GM23248 (cell line): ENCODE measurements around the gene IKZF1. TPM values are rescaled to one million over a fixed set of nuclear protein-coding genes. Genes with fewer than 3 reads are reported as not detected.

ENCODE experiments used
- DNase-seq: peaks from one replicate; pipeline ENCODE4 v3.0.0-alpha.2; 2015
- H2AFZ ChIP-seq: fragments of 200-600 bp; sonication (generic); 2 replicates; pipeline ENCODE4 v1.6.1; 2016; ENCODE audit warnings: antibody characterized with exemption
- H3F3A ChIP-seq: fragments of 200-600 bp; sonication (generic); 2 replicates; pipeline ENCODE4 v1.6.1; 2016; ENCODE audit warnings: mild to moderate bottlenecking, antibody characterized with exemption, mixed run types; ENCODE audit not compliant: insufficient read depth
- H3K27ac ChIP-seq: fragments of 200-600 bp; sonication (generic); 2 replicates; pipeline ENCODE4 v1.5.1; 2016; ENCODE audit warnings: mild to moderate bottlenecking
- H3K27me3 ChIP-seq: fragments of 200-600 bp; sonication (generic); replicated peaks from 2 replicates; pipeline ENCODE4 v1.6.1; 2016; ENCODE audit warnings: mild to moderate bottlenecking; ENCODE audit not compliant: insufficient read depth
- H3K36me3 ChIP-seq: fragments of 200-600 bp; sonication (generic); 2 replicates; pipeline ENCODE4 v1.6.1; 2016; ENCODE audit warnings: low read depth, mild to moderate bottlenecking
- H3K4me1 ChIP-seq: fragments of 200-600 bp; sonication (generic); 2 replicates; pipeline ENCODE4 v1.6.1; 2016; ENCODE audit warnings: mild to moderate bottlenecking; ENCODE audit not compliant: insufficient read depth
- H3K4me2 ChIP-seq: fragments of 200-600 bp; sonication (generic); one replicate; pipeline ENCODE4 v1.6.1; 2016; ENCODE audit warnings: mild to moderate bottlenecking; ENCODE audit not compliant: unreplicated experiment
- H3K4me3 ChIP-seq: fragments of 200-600 bp; sonication (generic); 2 replicates; pipeline ENCODE4 v1.5.1; 2016; ENCODE audit warnings: mild to moderate bottlenecking
- H3K79me2 ChIP-seq: fragments of 200-600 bp; sonication (generic); 2 replicates; pipeline ENCODE4 v1.6.1; 2016; ENCODE audit warnings: mild to moderate bottlenecking; ENCODE audit not compliant: insufficient read depth
- H3K9ac ChIP-seq: fragments of 200-600 bp; sonication (generic); 2 replicates; pipeline ENCODE4 v1.6.1; 2016; ENCODE audit warnings: mild to moderate bottlenecking
- H3K9me2 ChIP-seq: fragments of 200-600 bp; sonication (generic); 2 replicates; pipeline ENCODE4 v1.6.1; 2016; ENCODE audit warnings: mixed run types, mild to moderate bottlenecking, moderate library complexity; ENCODE audit not compliant: insufficient read depth
- H3K9me3 ChIP-seq: fragments of 200-600 bp; sonication (generic); one replicate; pipeline ENCODE4 v1.6.1; 2017; ENCODE audit warnings: low read depth
- H4K20me1 ChIP-seq: fragments of 200-600 bp; sonication (generic); 2 replicates; pipeline ENCODE4 v1.6.0; 2016; ENCODE audit not compliant: insufficient read depth
- EZH2 ChIP-seq: fragments of 200-600 bp; sonication (generic); IDR thresholded peaks from 2 replicates; pipeline ENCODE4 v1.6.1; 2018; ENCODE audit warnings: antibody characterized with exemption, mild to moderate bottlenecking; ENCODE audit not compliant: insufficient read depth, poor library complexity, severe bottlenecking
- EZH2phosphoT487 ChIP-seq: fragments of 200-600 bp; sonication (generic); IDR thresholded peaks from 2 replicates; pipeline ENCODE4 v1.6.1; 2018; ENCODE audit warnings: antibody characterized with exemption, moderate library complexity, mild to moderate bottlenecking, low read depth; ENCODE audit not compliant: insufficient read depth
- WGBS, 2 experiments: methylation state at CpG; one replicate each; pipeline ENCODE4 v1.1.6; 2015 to 2017; ENCODE audit warnings: low lambda C conversion rate in 2 of 2, low coverage in 1 of 2; ENCODE audit errors: missing lambda C conversion rate in 2 of 2; 5-methylcytosine and 5-hydroxymethylcytosine counted together
- in situ Hi-C: fragments of 300-500 bp; cut with MboI; formaldehyde crosslinking; loops from 2 replicates; pipeline ENCODE4 v1.15.0; 2020
- polyA plus RNA-seq: library from polyadenylated mRNA; unstranded; fragments of >200 nt; fragmentation: Nextera tagmentation; extraction: Ambion mirVana; gene quantifications from 2 replicates; pipeline ENCODE4 v1.2.1, GENCODE V29; 2016
- total RNA-seq: library from RNA; depleted of rRNA; stranded (reverse); fragments of >200 nt; shearing (Covaris generic); gene quantifications from 2 replicates; pipeline ENCODE4 v1.2.3, GENCODE V29; 2014

IKZF1 gene
- total and polyA plus RNA-seq, 2 experiments from 2014 or later: not detected

DNA sequence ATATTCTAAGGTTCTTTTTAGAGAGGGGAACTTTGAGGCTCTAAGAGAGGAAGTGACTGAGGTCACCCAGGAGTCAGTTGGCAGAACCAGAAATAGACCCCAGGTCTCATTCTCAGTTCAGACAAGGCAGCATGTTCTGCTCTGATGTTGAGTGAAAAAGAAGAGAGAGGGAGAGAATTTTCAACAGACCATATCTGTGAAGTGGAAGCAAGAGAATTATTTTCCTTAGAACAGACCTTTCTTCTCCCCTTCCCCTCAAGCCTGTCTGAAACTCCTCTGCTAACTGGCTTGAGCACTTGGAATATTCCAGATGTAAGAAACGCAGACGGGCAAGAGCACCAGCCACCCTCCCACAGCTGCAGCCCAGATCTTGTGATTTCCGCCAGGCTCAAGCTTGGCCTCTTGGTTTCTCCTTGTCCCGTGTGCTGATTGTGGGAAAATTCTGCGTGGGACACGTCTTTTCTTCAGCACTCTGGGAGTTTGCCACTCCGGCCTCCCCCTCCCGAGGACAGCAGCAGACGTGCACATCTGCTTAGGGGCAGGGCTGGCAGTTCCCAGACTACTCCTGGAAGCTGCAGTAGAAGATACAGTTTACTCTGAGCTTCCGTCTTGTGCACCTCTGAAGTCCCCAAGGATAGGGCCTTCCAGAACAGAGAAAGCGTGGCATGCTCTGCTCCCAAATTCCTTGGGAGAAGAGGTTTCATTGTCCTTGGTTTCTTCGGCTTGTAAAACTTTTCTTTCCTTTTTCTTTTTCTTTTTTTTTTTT, 22.7 kb upstream of the IKZF1 start:
- H2AFZ ChIP-seq: 0 out of 2 replicates have a peak overlapping the region, but pooled peaks have one; percentile 38
- 3 to 5% methylated on average over 11 to 12 of the region's 12 CpGs for WGBS, 2 experiments
- no peaks in the 10 kb centered on the region for H3K4me1 ChIP-seq
- DNase-seq: no peak
- in situ Hi-C loops: no loop called here
- no peak overlapping the region for H3K4me2 ChIP-seq
- no peaks in the 10 kb centered on the region for H4K20me1 ChIP-seq
- TF ChIP-seq EZH2: no peak
- no peak for TF ChIP-seq EZH2phosphoT487
- no peaks in the 10 kb centered on the region for H3F3A ChIP-seq
- H3K36me3 ChIP-seq: no peaks in the 10 kb centered on the region
- no peaks in the 10 kb centered on the region for H3K9me2 ChIP-seq
- H3K9me3 ChIP-seq: no peaks in the 10 kb centered on the region
- no peak overlapping the region for H3K9ac ChIP-seq
- no peak overlapping the region for H3K4me3 ChIP-seq
- H3K27me3 ChIP-seq: no peaks in the 10 kb centered on the region
- H3K27ac ChIP-seq: no peak overlapping the region
- no peaks in the 10 kb centered on the region for H3K79me2 ChIP-seq

DNA sequence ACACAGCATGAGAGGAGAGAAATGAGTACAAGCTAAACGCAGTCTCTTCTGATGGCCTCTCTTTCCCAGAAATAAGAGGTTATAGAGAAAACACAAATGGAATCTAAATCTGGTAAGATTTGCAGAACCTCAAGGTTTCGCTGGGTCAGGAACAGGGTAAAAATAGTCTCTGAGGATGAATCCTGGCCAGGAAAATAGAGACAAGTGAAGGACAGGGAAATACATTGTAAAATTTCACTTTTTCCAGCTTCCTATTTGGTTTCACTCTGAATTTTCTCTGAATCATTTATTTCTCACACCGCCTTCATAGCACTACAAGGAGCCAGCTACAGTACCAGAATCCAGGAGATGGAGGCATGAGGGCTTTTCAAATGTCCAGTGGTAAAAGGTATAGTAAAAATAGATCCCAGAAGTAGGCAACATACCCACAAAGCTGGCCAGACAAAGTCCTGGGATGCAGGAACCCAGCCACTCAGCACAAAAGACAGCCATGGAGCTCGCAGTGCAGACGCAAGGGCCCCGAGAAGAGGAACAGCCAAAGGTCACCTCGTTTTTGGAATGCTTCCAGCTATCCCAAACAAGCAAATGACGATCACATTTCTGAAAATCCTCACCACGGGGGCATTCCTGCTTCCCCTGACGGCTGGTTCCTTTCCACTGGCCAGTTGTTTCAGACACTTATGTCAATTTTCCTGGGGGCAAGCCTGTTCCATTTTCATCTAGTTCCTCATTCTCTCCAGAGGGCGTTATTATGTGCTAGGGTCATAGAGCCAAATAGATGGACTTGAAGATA, 21.5 kb upstream of the IKZF1 start:
- Histone ChIP-seq H3K36me3 (no peaks in the 10 kb centered on the region), H3K9me2 (no peaks in the 10 kb centered on the region), H4K20me1 (no peaks in the 10 kb centered on the region), H3K27ac (no peak overlapping the region), H3K9me3 (no peaks in the 10 kb centered on the region), H3K9ac (no peak overlapping the region), H3K27me3 (no peaks in the 10 kb centered on the region), H3K4me1 (no peaks in the 10 kb centered on the region), H3K4me3 (no peak overlapping the region), H3F3A (no peaks in the 10 kb centered on the region), H3K79me2 (no peaks in the 10 kb centered on the region), H3K4me2 (no peak overlapping the region), H2AFZ (no peak overlapping the region)
- 12% methylated on average over 11 of the region's 11 CpGs for WGBS, 2 experiments
- TF ChIP-seq EZH2 (no peak), EZH2phosphoT487 (no peak)
- no peak for DNase-seq
- in situ Hi-C loops: no loop called here

DNA sequence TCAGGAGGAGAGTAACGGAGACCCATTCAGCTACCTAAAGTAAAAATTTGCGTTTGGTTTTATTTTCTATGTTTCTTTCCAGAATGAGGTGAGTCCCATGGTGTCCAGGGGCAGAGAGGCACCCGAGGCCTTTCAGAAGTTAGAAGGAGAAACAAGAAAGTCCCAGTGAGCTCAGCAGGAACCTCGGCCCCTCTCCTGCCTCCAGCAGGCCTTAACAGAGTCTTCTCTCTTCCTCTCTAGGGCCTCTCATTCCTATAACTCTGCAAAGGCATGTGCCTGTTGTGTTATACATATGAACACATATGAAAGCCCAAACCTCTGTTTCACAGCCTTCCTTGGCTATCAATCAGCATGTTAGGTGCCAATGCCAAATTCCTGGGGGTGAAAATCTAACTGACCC, 20.8 kb upstream of the IKZF1 start:
- Histone ChIP-seq H4K20me1 (no peaks in the 10 kb centered on the region), H3K9me2 (no peaks in the 10 kb centered on the region), H3K27ac (no peak overlapping the region), H3K27me3 (no peaks in the 10 kb centered on the region; the same call in 1 of the 2 replicates), H3K36me3 (no peaks in the 10 kb centered on the region), H3K4me2 (no peak overlapping the region), H3K9me3 (no peaks in the 10 kb centered on the region), H2AFZ (no peak overlapping the region), H3K4me3 (no peak overlapping the region), H3K9ac (no peak overlapping the region), H3K79me2 (no peaks in the 10 kb centered on the region), H3F3A (no peaks in the 10 kb centered on the region), H3K4me1 (no peaks in the 10 kb centered on the region)
- WGBS, 2 experiments: 4 to 6% methylated on average over 4 of the region's 4 CpGs
- TF ChIP-seq EZH2: no peak
- no peak for TF ChIP-seq EZH2phosphoT487
- in situ Hi-C loops: no loop called here
- no peak for DNase-seq

DNA sequence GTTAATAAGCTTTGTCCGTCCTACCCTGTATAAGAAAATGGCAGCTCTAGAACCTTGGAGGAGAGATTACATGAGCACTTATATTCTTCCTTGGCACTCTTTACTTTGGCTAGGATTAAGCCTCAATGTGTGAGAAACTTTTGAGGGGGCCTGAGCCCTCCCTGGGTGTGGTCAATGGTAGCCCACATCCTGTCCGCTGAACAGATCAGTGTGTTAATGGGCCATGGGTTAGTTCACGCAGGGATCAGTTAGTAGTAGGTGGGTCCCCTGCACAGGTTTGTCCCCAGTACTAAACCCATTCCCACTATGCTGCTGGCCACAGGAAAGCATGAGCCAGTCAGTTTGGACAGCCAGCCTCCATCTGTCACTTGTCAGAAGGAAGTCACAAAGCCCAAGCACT, 20.2 kb upstream of the IKZF1 start:
- Histone ChIP-seq H4K20me1 (no peaks in the 10 kb centered on the region), H3K4me3 (no peak overlapping the region), H3K4me2 (no peak overlapping the region), H3K79me2 (no peaks in the 10 kb centered on the region), H3K9me2 (no peaks in the 10 kb centered on the region), H2AFZ (no peak overlapping the region), H3K9ac (no peak overlapping the region), H3F3A (no peaks in the 10 kb centered on the region), H3K27me3 (no peaks in the 10 kb centered on the region; the same call in 1 of the 2 replicates), H3K9me3 (no peaks in the 10 kb centered on the region), H3K36me3 (no peaks in the 10 kb centered on the region), H3K4me1 (no peaks in the 10 kb centered on the region), H3K27ac (no peak overlapping the region)
- in situ Hi-C loops: no loop called here
- no peak for DNase-seq
- whole genome bisulfite sequencing, 2 experiments: 20 to 26% methylated on average over 3 of the region's 3 CpGs
- no peak for TF ChIP-seq EZH2
- TF ChIP-seq EZH2phosphoT487: no peak
